GM10266 (cell line): ENCODE measurements around the gene MACC1.

Experiments used
- DNase-seq: peaks from one replicate; pipeline ENCODE4 v3.0.0; 2012; ENCODE audit errors: extremely low spot score
- TF ChIP-seq, protein P1 (sequence below): IDR thresholded peaks from 2 replicates; pipeline ENCODE4 v1.5.1; 2012; ENCODE audit warnings: mild to moderate bottlenecking, low read depth; ENCODE audit not compliant: control insufficient read depth, insufficient read depth; ENCODE audit errors: missing control alignments

The MACC1 gene

DNA sequence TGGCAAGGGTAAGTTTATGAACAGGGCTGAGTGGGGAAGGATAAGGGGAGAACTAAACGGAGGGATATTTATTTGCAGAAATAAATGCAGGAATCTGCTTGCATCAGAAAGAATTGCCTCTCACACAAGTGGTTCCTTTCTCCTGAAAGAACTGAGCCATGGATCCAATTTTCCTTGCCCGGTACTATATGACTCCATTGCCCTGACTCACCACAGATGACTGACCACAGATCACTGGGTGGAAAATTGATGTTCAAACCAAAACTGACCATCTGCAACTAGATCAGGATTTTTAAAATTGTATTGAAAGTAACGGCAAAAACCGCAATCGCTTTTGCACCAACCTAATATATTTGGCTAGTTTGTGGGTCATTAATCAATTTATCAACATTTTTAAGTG is 6.2 kb upstream of the MACC1 start:
- no peak for DNase-seq
- TF ChIP-seq, protein P1, sequence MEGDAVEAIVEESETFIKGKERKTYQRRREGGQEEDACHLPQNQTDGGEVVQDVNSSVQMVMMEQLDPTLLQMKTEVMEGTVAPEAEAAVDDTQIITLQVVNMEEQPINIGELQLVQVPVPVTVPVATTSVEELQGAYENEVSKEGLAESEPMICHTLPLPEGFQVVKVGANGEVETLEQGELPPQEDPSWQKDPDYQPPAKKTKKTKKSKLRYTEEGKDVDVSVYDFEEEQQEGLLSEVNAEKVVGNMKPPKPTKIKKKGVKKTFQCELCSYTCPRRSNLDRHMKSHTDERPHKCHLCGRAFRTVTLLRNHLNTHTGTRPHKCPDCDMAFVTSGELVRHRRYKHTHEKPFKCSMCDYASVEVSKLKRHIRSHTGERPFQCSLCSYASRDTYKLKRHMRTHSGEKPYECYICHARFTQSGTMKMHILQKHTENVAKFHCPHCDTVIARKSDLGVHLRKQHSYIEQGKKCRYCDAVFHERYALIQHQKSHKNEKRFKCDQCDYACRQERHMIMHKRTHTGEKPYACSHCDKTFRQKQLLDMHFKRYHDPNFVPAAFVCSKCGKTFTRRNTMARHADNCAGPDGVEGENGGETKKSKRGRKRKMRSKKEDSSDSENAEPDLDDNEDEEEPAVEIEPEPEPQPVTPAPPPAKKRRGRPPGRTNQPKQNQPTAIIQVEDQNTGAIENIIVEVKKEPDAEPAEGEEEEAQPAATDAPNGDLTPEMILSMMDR: no peak

DNA sequence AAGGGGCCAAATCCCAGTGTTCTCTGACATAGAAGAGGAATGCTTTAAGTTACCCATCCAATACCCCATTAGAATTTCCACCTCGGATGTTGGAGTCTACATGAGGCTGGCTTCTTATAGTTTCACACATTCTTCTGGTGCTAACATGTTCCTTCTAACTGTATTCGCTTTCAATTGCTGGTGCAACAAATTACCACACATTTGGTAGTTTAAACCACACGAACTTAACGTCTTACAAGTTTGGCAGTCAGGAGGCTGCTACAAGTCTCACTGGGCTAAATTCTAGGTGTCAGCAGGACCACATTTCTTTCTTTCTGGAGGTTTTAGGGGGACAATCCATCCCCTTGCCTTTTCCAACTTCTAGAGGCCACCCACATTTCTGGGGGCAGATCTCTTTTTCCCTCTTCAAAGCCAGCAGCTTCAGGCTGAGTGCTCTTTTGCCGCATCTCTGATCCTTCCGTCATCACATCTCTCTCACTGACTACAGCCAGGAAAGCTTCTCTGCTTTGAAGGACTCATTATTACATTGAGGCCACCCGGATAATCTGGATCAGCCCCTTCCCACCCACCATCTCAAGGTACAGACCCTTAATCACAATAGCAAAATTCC is 5.1 kb upstream of the MACC1 start:
- TF ChIP-seq, protein P1: no peak
- DNase-seq: no peak

DNA sequence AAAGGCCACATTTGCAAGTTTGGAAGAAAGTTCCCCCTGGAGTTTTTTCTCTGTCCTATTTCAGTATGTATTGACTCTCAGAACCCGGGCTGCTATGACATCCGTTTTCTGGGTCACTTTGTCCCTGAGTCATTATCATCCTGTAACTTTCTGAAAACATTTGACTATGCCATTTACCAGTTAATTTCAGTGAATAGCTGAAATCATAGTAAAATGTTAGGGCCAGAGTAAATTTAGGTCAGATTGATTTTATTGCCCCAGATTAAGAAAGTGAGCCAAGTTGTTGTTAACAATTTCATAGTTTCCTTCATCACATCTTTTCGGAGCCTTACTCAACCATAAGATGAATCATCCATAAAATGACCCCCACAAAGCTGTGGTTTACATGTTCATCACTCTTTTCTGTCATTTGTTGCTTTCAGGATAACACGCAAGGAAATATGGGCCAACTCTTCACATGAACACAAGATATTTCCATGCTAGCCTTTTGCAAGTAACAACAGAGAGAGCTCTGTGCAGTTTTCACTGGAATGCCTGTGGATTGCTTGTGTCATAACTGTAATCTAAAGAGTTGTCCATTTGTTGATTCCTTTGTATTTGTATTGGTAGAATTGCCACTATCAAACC is 3.9 kb upstream of the MACC1 start:
- TF ChIP-seq, protein P1: no peak
- no peak for DNase-seq

DNA sequence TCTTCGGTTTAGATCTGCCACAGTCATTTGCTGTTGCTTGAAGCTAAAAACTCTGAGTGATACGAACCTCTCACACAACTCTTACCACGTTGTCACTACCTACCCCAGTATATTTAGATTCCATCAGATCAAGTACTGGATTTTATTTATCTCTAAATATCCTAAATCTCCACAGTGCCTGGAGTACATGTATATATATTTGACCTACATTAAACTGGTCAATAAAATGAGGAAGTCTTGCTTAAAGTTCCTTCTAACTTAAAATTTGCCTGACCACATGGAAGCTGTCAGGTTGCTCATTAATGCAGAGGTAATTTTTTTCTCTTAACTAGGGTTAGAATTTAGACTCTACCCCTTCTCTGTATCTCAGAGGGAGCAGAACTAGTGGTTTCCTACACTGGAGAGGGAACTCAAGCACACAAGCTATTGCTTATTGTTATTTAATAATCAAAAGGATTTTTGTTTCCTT is 3.1 kb upstream of the MACC1 start:
- TF ChIP-seq, protein P1: no peak
- no peak for DNase-seq

DNA sequence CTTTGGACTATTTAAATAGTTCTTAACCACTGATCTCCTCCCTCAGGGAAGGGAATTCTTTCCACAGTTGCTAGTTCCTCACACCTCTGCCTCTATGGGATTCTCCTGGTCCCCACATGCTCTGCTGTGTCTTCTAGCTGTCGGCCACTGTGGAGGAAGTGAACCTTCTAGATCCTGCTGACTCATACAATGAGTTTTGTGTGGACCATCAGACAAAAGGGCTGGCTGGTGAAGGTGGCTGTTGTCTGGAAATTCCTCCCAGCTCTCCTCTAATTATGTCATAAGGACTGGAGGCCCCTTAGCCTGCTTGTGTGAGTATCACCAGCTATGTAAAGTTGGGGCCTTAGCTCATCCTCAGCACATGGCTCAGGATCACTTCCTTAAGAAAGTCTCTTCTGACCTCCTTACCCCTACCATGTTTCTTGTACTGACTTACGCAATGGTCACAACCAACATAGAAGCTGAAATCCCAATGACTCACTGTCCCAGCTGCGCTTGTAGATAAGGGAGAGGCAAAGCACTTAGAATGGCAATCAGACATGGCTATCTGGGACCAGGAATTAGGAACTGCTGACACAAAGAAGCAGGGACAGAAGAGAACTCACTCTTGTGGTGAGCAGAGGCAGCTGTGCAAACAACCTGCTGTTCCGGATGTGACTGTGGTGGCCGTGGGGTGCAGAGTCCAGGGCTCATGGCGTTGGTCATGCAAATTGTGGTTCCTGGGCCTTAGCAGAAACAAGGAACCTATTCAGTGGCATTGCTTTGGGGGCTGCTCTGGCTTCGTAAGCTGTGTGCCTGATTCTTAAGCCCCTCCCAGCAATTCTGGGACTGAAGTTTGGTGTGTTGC is 2.5 kb upstream of the MACC1 start:
- peak; percentile 52 for DNase-seq
- TF ChIP-seq, protein P1: no peak

DNA sequence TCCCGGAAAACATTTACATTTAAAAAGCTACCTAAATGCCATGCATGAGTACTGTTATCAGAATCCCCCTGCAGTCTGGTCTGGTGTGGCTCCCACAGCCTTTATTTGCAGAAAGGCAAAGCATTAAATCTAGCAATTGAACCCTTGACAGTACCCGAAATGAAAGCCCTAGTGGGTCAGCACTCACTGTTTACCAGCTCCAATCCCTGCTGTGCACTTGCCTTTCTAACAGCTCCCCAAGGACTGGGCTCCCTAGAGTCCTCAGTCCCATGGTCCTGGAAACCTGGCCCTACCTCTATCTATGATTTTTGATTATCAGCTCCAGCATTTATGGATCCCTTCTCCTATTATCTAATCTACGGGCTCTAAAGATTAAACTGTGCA is 1.9 kb upstream of the MACC1 start:
- TF ChIP-seq, protein P1: no peak
- DNase-seq: no peak
